ENCODE measurements around the gene CTSW. TPM values are rescaled to one million over a fixed set of nuclear protein-coding genes. Genes with fewer than 3 reads are reported as not detected.

CTSW gene
- total and polyA plus RNA-seq, 2 donors (not counting 1 experiment from before 2014, with no cell fraction given) = 0.84 to 4.6 TPM

- Histone ChIP-seq H3K9ac (ENCODE audit: low read length) (peak within 1 kb of the TSS; percentile 79), H3K4me1 (ENCODE audit: control insufficient read depth in 2 of 2, insufficient read depth in 2 of 2, low read length in 2 of 2) (peaks cover 27 to 46% of the 10 kb centered on the region in 2 donors), H2AFZ (ENCODE audit: insufficient read depth, low read depth, low read length, poor library complexity, severe bottlenecking) (peak within 1 kb of the TSS; percentile 85), H3K27ac (ENCODE audit: low read length in 2 of 2) (peak within 1 kb of the TSS; percentile 77 to 89), H3K79me2 (ENCODE audit: control insufficient read depth, insufficient read depth, low read length) (peaks cover 50% of the 10 kb centered on the region), H3K4me3 (ENCODE audit: control extremely low read depth in 1 of 5, extremely low read depth in 1 of 5, insufficient read depth in 1 of 5, low read depth in 2 of 5, low read length in 4 of 5) (peak within 1 kb of the TSS; percentile 81 to 98 (median 95)), H3K4me2 (replicated peaks; ENCODE audit: low read depth, low read length, poor library complexity, severe bottlenecking) (peak within 1 kb of the TSS; percentile 94), H4K20me1 (ENCODE audit: control insufficient read depth, insufficient read depth, low read length, poor library complexity, severe bottlenecking) (peaks cover 56% of the 10 kb centered on the region), H3K27me3 (replicated peaks in 1 of 4; ENCODE audit: control extremely low read depth in 1 of 4, control insufficient read depth in 3 of 4, insufficient read depth in 4 of 4, low read length in 3 of 4) (no peaks in the 10 kb centered on the region), H3K9me3 (ENCODE audit: control extremely low read depth in 1 of 3, control insufficient read depth in 2 of 3, insufficient read depth in 1 of 3, low read length in 2 of 3) (no peaks in the 10 kb centered on the region), H3K36me3 (replicated peaks in 1 of 2; ENCODE audit: control extremely low read depth in 1 of 2, control insufficient read depth in 1 of 2, extremely low read depth in 1 of 2, insufficient read depth in 2 of 2, low read length in 1 of 2) (peaks cover 0 to 53% of the 10 kb centered on the region in 2 experiments)
- Mint-ChIP-seq H3K9me3 (ENCODE audit: insufficient read depth) (no peaks in the 10 kb centered on the region), H3K27ac (peak within 1 kb of the TSS; percentile 98), H3K4me1 (peaks cover 38% of the 10 kb centered on the region), H3K4me3 (peak within 1 kb of the TSS; percentile 92), H3K27me3 (no peaks in the 10 kb centered on the region)
- under 1% methylated on average over 78 of the region's 78 CpGs for WGBS (ENCODE audit: insufficient coverage)
- ATAC-seq (ENCODE audit: low read depth) (peak; percentile 25), DNase-seq (peak; percentile 96)
- CTCF ChIA-PET = interaction anchor here (0.5 to 8.6 kb wide), 32 partner anchors 10 to 529 kb away, joined by 3 to 244 read pairs (median 4); partner anchors contain the start of genes AP5B1, BANF1, C11orf68 and CCDC85B
- intact Hi-C loops (cut with micrococcal nuclease) = loop anchor here (1.0 kb wide), 3 partner anchors 24 to 129 kb away; partner anchors contain the start of gene FIBP
- TF ChIP-seq EZH2 (IDR thresholded peaks at IDR 0.05; ENCODE audit: borderline replicate concordance, insufficient read depth, low read depth, low read length, poor library complexity, severe bottlenecking) = no peak
- TF ChIP-seq CTCF (IDR thresholded peaks at IDR 0.05) = peak; percentile 96
- POLR2A ChIA-PET = interaction anchor here (0.8 to 4.8 kb wide), 17 partner anchors 10 to 743 kb away, joined by 3 to 65 read pairs (median 8); partner anchors contain the start of genes BANF1, C11orf68, CCDC85B and EIF1AD
Observed at GRCh38 chr11:65860278-65861164, 19.1 kb upstream of the CTSW start, which contains the start of gene MUS81. Gene MUS81, plus strand, starts transcription at chr11:65860433. Its CDS starts 321 bp downstream, at chr11:65860754.

All from B cell (primary cell).